H1 (cell line): ENCODE data around the gene ANO2. TPM values are rescaled to one million over a fixed set of nuclear protein-coding genes. Genes with fewer than 3 reads are reported as not detected.

Experiments
- CTCF ChIA-PET: fragments of 300-600 bp; sonication (Branson Sonifier 250); formaldehyde crosslinking; loops from one replicate; lab custom pipeline; 2021; ENCODE audit not compliant: partially characterized antibody; lab: Charles Lee
- POLR2A ChIA-PET: fragments of 300-600 bp; sonication (Branson Sonifier 250); formaldehyde crosslinking; loops from one replicate; lab custom pipeline; 2021; ENCODE audit warnings: inconsistent platforms; ENCODE audit not compliant: partially characterized antibody; lab: Charles Lee
- DNase-seq, 2 experiments: peaks; one replicate each; pipeline versions ENCODE4 v3.0.0 to v3.0.0-alpha.2; 2010 to 2022; ENCODE audit warnings: low spot score in 2 of 2, low read depth in 1 of 2, mixed read lengths in 1 of 2
- FAIRE-seq: peaks from 2 replicates; lab custom pipeline; 2011; peaks lifted over from hg19 to GRCh38; lab: Jason Lieb, UNC
- H2AFZ ChIP-seq: 2 replicates; pipeline ENCODE4 v1.8.1; 2012; ENCODE audit warnings: low read length, inconsistent platforms
- H2AK5ac ChIP-seq: 2 replicates; pipeline ENCODE4 v1.6.1; 2013; ENCODE audit warnings: low read depth, low read length
- H2BK120ac ChIP-seq: replicated peaks from 2 replicates; pipeline ENCODE3; 2013; ENCODE audit warnings: low read depth, low read length, inconsistent platforms
- H2BK12ac ChIP-seq: 2 replicates; pipeline ENCODE4 v1.6.1; 2013; ENCODE audit warnings: low read depth, low read length
- H2BK15ac ChIP-seq: 2 replicates; pipeline ENCODE4 v1.6.1; 2013; ENCODE audit warnings: low read length
- H2BK20ac ChIP-seq: 2 replicates; pipeline ENCODE4 v1.6.1; 2013; ENCODE audit warnings: low read length
- H2BK5ac ChIP-seq: 2 replicates; pipeline ENCODE4 v1.6.1; 2013; ENCODE audit warnings: low read depth, low read length
- H3K14ac ChIP-seq: 2 replicates; pipeline ENCODE4 v1.6.1; 2013; ENCODE audit warnings: inconsistent platforms; ENCODE audit not compliant: insufficient read length
- H3K18ac ChIP-seq: 2 replicates; pipeline ENCODE4 v1.6.1; 2013; ENCODE audit warnings: low read length; ENCODE audit errors: extremely low read depth
- H3K23ac ChIP-seq: 2 replicates; pipeline ENCODE4 v1.6.1; 2013; ENCODE audit warnings: inconsistent platforms; ENCODE audit not compliant: insufficient read length
- H3K23me2 ChIP-seq: 2 replicates; pipeline ENCODE4 v1.6.1; 2013; ENCODE audit warnings: low read depth, low read length
- H3K27ac ChIP-seq: 2 replicates; pipeline ENCODE4 v1.6.1; 2011; ENCODE audit warnings: low read depth, low read length, inconsistent platforms
- H3K27me3 ChIP-seq, 4 experiments: replicated peaks in 1 of 4; 1 replicate in 1 of 4; 2 replicates in 3 of 4; pipeline versions ENCODE4 v1.6.1 to v1.8.1; 2011 to 2013; ENCODE audit warnings: low read length in 3 of 4, mild to moderate bottlenecking in 3 of 4, inconsistent platforms in 2 of 4, mixed read lengths in 2 of 4, moderate library complexity in 1 of 4; ENCODE audit not compliant: control insufficient read depth in 3 of 4, insufficient read depth in 3 of 4; ENCODE audit errors: extremely low read depth in 1 of 4
- H3K36me3 ChIP-seq, 4 experiments: 2 replicates each; pipeline versions ENCODE4 v1.6.1 to v1.8.1; 2011 to 2013; ENCODE audit warnings: mild to moderate bottlenecking in 4 of 4, low read length in 3 of 4, moderate library complexity in 2 of 4, control low read depth in 1 of 4, inconsistent platforms in 1 of 4; ENCODE audit not compliant: insufficient read depth in 4 of 4, control insufficient read depth in 2 of 4
- H3K4ac ChIP-seq: replicated peaks from 2 replicates; pipeline ENCODE3; 2013; ENCODE audit warnings: low read length, low read depth, mixed read lengths, inconsistent platforms; ENCODE audit not compliant: insufficient read length
- H3K4me1 ChIP-seq, 4 experiments: replicated peaks in 1 of 4; 1 replicate in 1 of 4; 2 replicates in 3 of 4; pipeline versions ENCODE4 v1.6.1 to v1.8.1; 2011 to 2013; ENCODE audit warnings: low read length in 3 of 4, inconsistent platforms in 2 of 4, mixed read lengths in 1 of 4; ENCODE audit not compliant: insufficient read depth in 4 of 4, control insufficient read depth in 3 of 4
- H3K4me2 ChIP-seq, 2 experiments: 2 replicates each; pipeline versions ENCODE4 v1.6.1 to v1.8.1; 2011 to 2013; ENCODE audit warnings: low read depth in 2 of 2, low read length in 2 of 2, control low read depth in 1 of 2, inconsistent platforms in 1 of 2, mild to moderate bottlenecking in 1 of 2; ENCODE audit not compliant: insufficient read depth in 1 of 2
- H3K4me3 ChIP-seq, 4 experiments: fragments of 200-600, 300-600 bp in 1 of 4; sonication (generic), shearing (Covaris generic), sonication (Bioruptor Twin) in 1 of 4; 2 replicates each; pipeline versions ENCODE4 v1.5.1 to v1.8.1; 2011 to 2016; ENCODE audit warnings: low read length in 4 of 4, low read depth in 3 of 4, control low read depth in 2 of 4, inconsistent platforms in 2 of 4, mild to moderate bottlenecking in 2 of 4, mixed read lengths in 1 of 4, moderate library complexity in 1 of 4; ENCODE audit not compliant: insufficient read depth in 2 of 4; ENCODE audit errors: extremely low read depth in 1 of 4
- H3K56ac ChIP-seq: replicated peaks from 2 replicates; pipeline ENCODE3; 2013; ENCODE audit warnings: low read depth, mild to moderate bottlenecking, mixed read lengths, low read length, inconsistent platforms; ENCODE audit not compliant: insufficient read length
- H3K79me1 ChIP-seq: 2 replicates; pipeline ENCODE4 v1.6.1; 2013; ENCODE audit warnings: low read depth, low read length, control low read depth
- H3K79me2 ChIP-seq, 2 experiments: 2 replicates each; pipeline versions ENCODE4 v1.6.1 to v1.8.1; 2012 to 2013; ENCODE audit warnings: low read length in 2 of 2, mild to moderate bottlenecking in 2 of 2, inconsistent platforms in 1 of 2; ENCODE audit not compliant: insufficient read depth in 2 of 2, control insufficient read depth in 1 of 2
- H3K9ac ChIP-seq, 4 experiments: replicated peaks in 1 of 4; 1 replicate in 1 of 4; 2 replicates in 3 of 4; pipeline versions ENCODE4 v1.6.1 to v1.8.1; 2011 to 2013; ENCODE audit warnings: low read depth in 3 of 4, low read length in 3 of 4, control low read depth in 2 of 4, mild to moderate bottlenecking in 2 of 4, moderate library complexity in 2 of 4, inconsistent platforms in 1 of 4; ENCODE audit errors: extremely low read depth in 1 of 4
- H3K9me3 ChIP-seq, 2 experiments: 2 replicates each; pipeline versions ENCODE4 v1.6.1 to v1.8.1; 2012 to 2013; ENCODE audit warnings: mild to moderate bottlenecking in 2 of 2, moderate library complexity in 2 of 2, control low read depth in 1 of 2, inconsistent platforms in 1 of 2, low read depth in 1 of 2, low read length in 1 of 2, mixed read lengths in 1 of 2; ENCODE audit not compliant: insufficient read depth in 2 of 2
- H4K20me1 ChIP-seq, 2 experiments: replicated peaks in 1 of 2; 2 replicates each; pipeline versions ENCODE3 to v1.8.1; 2011 to 2013; ENCODE audit warnings: inconsistent platforms in 2 of 2, low read length in 2 of 2, mild to moderate bottlenecking in 1 of 2; ENCODE audit not compliant: insufficient read depth in 2 of 2, control insufficient read depth in 1 of 2
- H4K5ac ChIP-seq: 2 replicates; pipeline ENCODE4 v1.6.1; 2013; ENCODE audit warnings: low read length, low read depth, mixed read lengths, inconsistent platforms; ENCODE audit not compliant: insufficient read length
- H4K8ac ChIP-seq: 2 replicates; pipeline ENCODE4 v1.8.0; 2013; ENCODE audit warnings: mild to moderate bottlenecking, moderate library complexity, low read length, inconsistent platforms; ENCODE audit not compliant: insufficient read depth; ENCODE audit errors: extremely low read depth
- H4K91ac ChIP-seq: replicated peaks from 2 replicates; pipeline ENCODE3; 2013; ENCODE audit warnings: low read length, mixed read lengths, inconsistent platforms; ENCODE audit not compliant: insufficient read length
- BCL11A ChIP-seq, 2 experiments: IDR thresholded peaks; one replicate each; pipeline ENCODE4 v1.6.1; 2011; ENCODE audit warnings: low read depth in 2 of 2, low read length in 2 of 2, mild to moderate bottlenecking in 2 of 2
- BRCA1 ChIP-seq: IDR thresholded peaks from 2 replicates; pipeline ENCODE4 v1.6.1; 2012; ENCODE audit warnings: low read depth, low read length, improper control_type of control experiment
- CREB1 ChIP-seq: IDR thresholded peaks from 2 replicates; pipeline ENCODE4 v1.6.1; 2012; ENCODE audit warnings: inconsistent platforms
- GTF2F1 ChIP-seq: IDR thresholded peaks from 2 replicates; pipeline ENCODE4 v1.6.1; 2012; ENCODE audit warnings: low read depth, low read length, improper control_type of control experiment, borderline replicate concordance
- KDM4A ChIP-seq: IDR thresholded peaks from one replicate; pipeline ENCODE4 v1.7.1; 2012; ENCODE audit warnings: low read depth, mild to moderate bottlenecking, moderate library complexity, low read length, inconsistent platforms; ENCODE audit not compliant: severe bottlenecking
- KDM5A ChIP-seq: fragments of 200-600 bp; IDR thresholded peaks from 2 replicates; pipeline ENCODE4 v1.7.1; 2012; ENCODE audit warnings: mild to moderate bottlenecking, low read length, inconsistent platforms, mixed read lengths
- PHF8 ChIP-seq: fragments of 200-600 bp; sonication (generic); conservative IDR thresholded peaks from 2 replicates; pipeline ENCODE4 v1.7.1; 2012; ENCODE audit warnings: low read depth, mild to moderate bottlenecking, inconsistent platforms, low read length, moderate library complexity
- RBBP5 ChIP-seq: IDR thresholded peaks from 2 replicates; pipeline ENCODE4 v1.7.1; 2012; ENCODE audit warnings: low read depth, mild to moderate bottlenecking, inconsistent platforms, low read length, moderate library complexity, borderline replicate concordance
- SIRT6 ChIP-seq: IDR thresholded peaks from one replicate; pipeline ENCODE4 v1.7.1; 2012; ENCODE audit warnings: low read length, inconsistent platforms
- TEAD4 ChIP-seq: IDR thresholded peaks from 2 replicates; pipeline ENCODE4 v1.6.1; 2012; ENCODE audit warnings: low read depth, low read length, inconsistent platforms, mixed read lengths
- USF2 ChIP-seq: IDR thresholded peaks from 2 replicates; pipeline ENCODE4 v1.6.1; 2011; ENCODE audit warnings: low read length, improper control_type of control experiment
- WGBS, 2 experiments: shearing (Covaris generic) in 1 of 2; methylation state at CpG; one replicate each; pipeline versions ENCODE4 v1.1.6 to v1.1.7; 2013 to 2015; ENCODE audit warnings: low lambda C conversion rate in 2 of 2, mixed read lengths in 2 of 2, inconsistent platforms in 1 of 2, low coverage in 1 of 2, missing lambda C conversion rate in 1 of 2; ENCODE audit not compliant: insufficient replicate concordance in 2 of 2, insufficient coverage in 1 of 2, insufficient read length in 1 of 2; ENCODE audit errors: extremely low coverage in 1 of 2, missing lambda C conversion rate in 1 of 2; 5-methylcytosine and 5-hydroxymethylcytosine counted together
- polyA plus RNA-seq, 7 experiments: library from polyadenylated mRNA; depleted of rRNA in 3 of 7; stranded (reverse) in 5 of 7; unstranded in 2 of 7; fragments of >200 nt in 5 of 7; fragments of 200-250 nt in 2 of 7; gene quantifications; 1 replicate in 5 of 7; 2 replicates in 1 of 7; 4 replicates in 1 of 7; pipeline versions ENCODE4 v1.2.1 to v1.2.3, GENCODE V29; 2011 to 2013; ENCODE audit warnings: missing spikeins in 2 of 7, mixed read lengths in 2 of 7
- total RNA-seq: library from RNA; stranded (reverse); fragmentation: NEBNext Ultra II Directional; extraction: Animal tissue kit (Norgen Biotek cat#: 25700); gene quantifications from 2 replicates; pipeline ENCODE4 v1.2.1, GENCODE V29; 2021

The ANO2 gene
- total and polyA plus RNA-seq, 2 of the 8 experiments (the other 6 are each of a cell fraction or from before 2014, with no cell fraction given), result 1.9 to 5.5 TPM

- 92% methylated on average over 5 of the region's 5 CpGs; no CpG with 5 or more reads in 1 of the 2 experiments for whole genome bisulfite sequencing, 2 experiments
- TF ChIP-seq BRCA1 (no peak), BCL11A (IDR thresholded peaks at IDR 0.05; ENCODE audit: low read depth in 2 of 2, low read length in 2 of 2) (no peak), PHF8 (no peak), TEAD4 (no peak), USF2 (no peak), CREB1 (no peak), RBBP5 (no peak), KDM5A (no peak), GTF2F1 (no peak), KDM4A (no peak), SIRT6 (no peak)
- Histone ChIP-seq H3K18ac (no peak overlapping the region), H3K9ac (no peak overlapping the region), H2BK5ac (no peak overlapping the region), H3K4me3 (no peak overlapping the region), H3K79me2 (no peaks in the 10 kb centered on the region), H3K9me3 (no peaks in the 10 kb centered on the region), H2BK12ac (no peak overlapping the region), H3K4me2 (no peak overlapping the region), H3K14ac (no peak overlapping the region), H3K23me2 (no peaks in the 10 kb centered on the region), H3K27me3 (no peaks in the 10 kb centered on the region), H4K91ac (no peak overlapping the region), H2BK20ac (no peak overlapping the region), H2AK5ac (no peak overlapping the region), H4K8ac (no peak overlapping the region), H3K79me1 (no peaks in the 10 kb centered on the region), H2BK120ac (no peak overlapping the region), H3K4me1 (no peaks in the 10 kb centered on the region), H3K4ac (no peak overlapping the region), H3K23ac (no peak overlapping the region), H3K36me3 (no peaks in the 10 kb centered on the region), H3K56ac (no peak overlapping the region), H2BK15ac (no peak overlapping the region), H4K20me1 (no peaks in the 10 kb centered on the region), H3K27ac (no peak overlapping the region), H2AFZ (no peak overlapping the region), H4K5ac (no peak overlapping the region)
- no peak for DNase-seq
- FAIRE-seq, result no peak
- CTCF ChIA-PET, result interaction anchor here (1.4 to 12.8 kb wide), 6 partner anchors 9 to 139 kb away, joined by 3 to 134 read pairs (median 6); no protein-coding TSS in a partner anchor
- POLR2A ChIA-PET, result no interaction called here
These were observed 157.2 kb downstream of the ANO2 start for GRCh38 chr12:5787828-5788227.
